Transverse colon (tissue), 4 donors: ENCODE data around the gene SPOCK3. TPM values are rescaled to one million over a fixed set of nuclear protein-coding genes. Genes with fewer than 3 reads are reported as not detected.

ENCODE experiments used
- DNase-seq: peaks from one replicate; pipeline ENCODE4 v3.0.0-alpha.2; 2019
- H3K27ac ChIP-seq, 4 donors: fragments of 200-600 bp; sonication (generic); 2 replicates each; pipeline ENCODE4 v1.5.1; 2016 to 2018; ENCODE audit warnings: inconsistent platforms in 4 of 4
- H3K27me3 ChIP-seq: fragments of 200-600 bp; sonication (generic); 2 replicates; pipeline ENCODE4 v1.5.1; 2017; ENCODE audit warnings: inconsistent platforms
- H3K36me3 ChIP-seq, 4 donors: fragments of 200-600 bp; sonication (generic); 2 replicates each; pipeline ENCODE4 v1.5.1; 2017 to 2019; ENCODE audit warnings: inconsistent platforms in 4 of 4
- H3K4me1 ChIP-seq, 4 donors: fragments of 200-600 bp; sonication (generic); 2 replicates each; pipeline ENCODE4 v1.5.1; 2017 to 2020; ENCODE audit warnings: inconsistent platforms in 4 of 4
- H3K4me3 ChIP-seq, 4 donors: fragments of 200-600 bp; sonication (generic); 1 replicate in 1 of 4; 2 replicates in 3 of 4; pipeline versions ENCODE4 v1.5.1 to v1.6.1; 2017 to 2019; ENCODE audit warnings: inconsistent platforms in 4 of 4
- H3K9me3 ChIP-seq, 2 donors: fragments of 200-600 bp; sonication (generic); 2 replicates each; pipeline ENCODE4 v1.5.1; 2017 to 2019; ENCODE audit warnings: inconsistent platforms in 2 of 2
- CTCF ChIP-seq, 5 experiments: fragments of 200-600 bp in 3 of 5; fragments of 450-650 bp in 2 of 5; sonication (generic) in 3 of 5; IDR thresholded peaks; 1 replicate in 2 of 5; 2 replicates in 3 of 5; pipeline ENCODE4 v1.5.1; 2016 to 2017; ENCODE audit warnings: antibody characterized with exemption in 5 of 5, inconsistent platforms in 3 of 5, mild to moderate bottlenecking in 2 of 5, moderate library complexity in 1 of 5
- EP300 ChIP-seq: sonication (generic); formaldehyde crosslinking; IDR thresholded peaks from one replicate; pipeline ENCODE4 v1.6.1; 2017; ENCODE audit warnings: antibody characterized with exemption, low read depth
- POLR2A ChIP-seq: fragments of 450-650 bp; IDR thresholded peaks from one replicate; pipeline ENCODE4 v1.6.1; 2016; ENCODE audit warnings: antibody characterized with exemption, mild to moderate bottlenecking, moderate library complexity
- POLR2AphosphoS5 ChIP-seq, 3 donors: sonication (generic); formaldehyde crosslinking; IDR thresholded peaks; one replicate each; pipeline ENCODE4 v1.6.1; 2016; ENCODE audit warnings: antibody characterized with exemption in 3 of 3
- WGBS, 2 donors: methylation state at CpG; one replicate each; pipeline ENCODE4 v1.1.5; 2018; ENCODE audit warnings: low coverage in 1 of 2; 5-methylcytosine and 5-hydroxymethylcytosine counted together
- in situ Hi-C, 4 donors: fragments of 200-750 bp; cut with MboI; loops; one replicate each; pipeline versions ENCODE4 v1.15.0 to v1.15.1; 2017; ENCODE audit warnings: low sequenced_read_pairs in 3 of 4, low pct_ligation_motif_present in 1 of 4, low pct_unique_long_range_greater_than_20kb in 1 of 4
- intact Hi-C: fragments of 100-400 bp; cut with DNase I; formaldehyde crosslinking; loops from one replicate; pipeline ENCODE4 v1.15.1; 2023; ENCODE audit warnings: low total_unique reads
- total RNA-seq, 4 donors: library from RNA; depleted of rRNA; stranded (reverse); fragments of >200 nt; gene quantifications; one replicate each; pipeline ENCODE4 v1.1.0, GENCODE V29; 2016

The SPOCK3 gene
- total RNA-seq, 4 donors from 2014 or later: 0.27 to 0.64 TPM; not detected in 2

GRCh38 chr4:167218022-167218608 is 16.2 kb downstream of the SPOCK3 start:
- WGBS, 2 donors: 29 to 49% methylated on average over 2 to 3 of the region's 3 CpGs
- TF ChIP-seq EP300: no peak
- TF ChIP-seq CTCF (IDR thresholded peaks at IDR 0.05): no peak
- TF ChIP-seq POLR2A: no peak
- no peak for TF ChIP-seq POLR2AphosphoS5 (IDR thresholded peaks at IDR 0.05)
- intact Hi-C loops (no loop called here), in situ Hi-C loops (no loop called here)
- H3K9me3 ChIP-seq: no peaks in the 10 kb centered on the region
- H3K4me3 ChIP-seq: no peak overlapping the region
- no peaks in the 10 kb centered on the region for H3K27me3 ChIP-seq
- no peaks in the 10 kb centered on the region for H3K36me3 ChIP-seq
- H3K27ac ChIP-seq: no peak overlapping the region
- DNase-seq: no peak
- H3K4me1 ChIP-seq: no peaks in the 10 kb centered on the region

- Histone ChIP-seq H3K36me3 (no peaks in the 10 kb centered on the region), H3K27ac (no peak overlapping the region), H3K4me1 (no peaks in the 10 kb centered on the region), H3K9me3 (no peaks in the 10 kb centered on the region), H3K4me3 (no peak overlapping the region), H3K27me3 (no peaks in the 10 kb centered on the region)
- TF ChIP-seq EP300 (no peak), POLR2A (no peak), POLR2AphosphoS5 (IDR thresholded peaks at IDR 0.05) (no peak), CTCF (IDR thresholded peaks at IDR 0.05) (no peak)
- 74 to 83% methylated on average over 2 of the region's 2 CpGs for WGBS, 2 donors
- in situ Hi-C loops (no loop called here), intact Hi-C loops (no loop called here)
- DNase-seq: no peak
Observed at GRCh38 chr4:167216783-167217182, 17.5 kb downstream of the SPOCK3 start.

DNA sequence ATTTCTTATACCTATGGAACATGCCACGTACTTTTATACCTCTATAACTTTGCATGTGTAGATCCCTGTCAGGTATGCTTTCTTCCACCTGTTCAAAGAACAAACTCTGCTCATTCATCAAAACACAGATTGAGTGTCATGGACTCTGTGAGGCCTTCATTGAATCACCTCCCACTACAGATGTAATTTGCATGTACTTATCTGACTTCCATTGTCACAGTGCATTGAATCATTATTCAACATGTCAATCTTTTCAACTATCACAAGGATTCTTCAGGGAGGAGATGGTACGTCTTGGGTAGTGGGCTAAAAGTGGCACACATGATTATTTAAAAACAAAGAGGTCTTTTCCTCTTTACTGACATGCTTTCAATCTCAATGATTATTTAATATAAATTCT is 24.1 kb downstream of the SPOCK3 start:
- Histone ChIP-seq H3K4me3 (no peak overlapping the region), H3K9me3 (no peaks in the 10 kb centered on the region), H3K36me3 (no peaks in the 10 kb centered on the region), H3K4me1 (no peaks in the 10 kb centered on the region), H3K27me3 (no peaks in the 10 kb centered on the region), H3K27ac (no peak overlapping the region)
- WGBS, 2 donors: 58 to 73% methylated on average over 2 of the region's 2 CpGs
- intact Hi-C loops (no loop called here), in situ Hi-C loops (no loop called here)
- no peak for TF ChIP-seq POLR2AphosphoS5 (IDR thresholded peaks at IDR 0.05)
- no peak for TF ChIP-seq EP300
- no peak for TF ChIP-seq CTCF (IDR thresholded peaks at IDR 0.05)
- no peak for TF ChIP-seq POLR2A
- no peak for DNase-seq

DNA sequence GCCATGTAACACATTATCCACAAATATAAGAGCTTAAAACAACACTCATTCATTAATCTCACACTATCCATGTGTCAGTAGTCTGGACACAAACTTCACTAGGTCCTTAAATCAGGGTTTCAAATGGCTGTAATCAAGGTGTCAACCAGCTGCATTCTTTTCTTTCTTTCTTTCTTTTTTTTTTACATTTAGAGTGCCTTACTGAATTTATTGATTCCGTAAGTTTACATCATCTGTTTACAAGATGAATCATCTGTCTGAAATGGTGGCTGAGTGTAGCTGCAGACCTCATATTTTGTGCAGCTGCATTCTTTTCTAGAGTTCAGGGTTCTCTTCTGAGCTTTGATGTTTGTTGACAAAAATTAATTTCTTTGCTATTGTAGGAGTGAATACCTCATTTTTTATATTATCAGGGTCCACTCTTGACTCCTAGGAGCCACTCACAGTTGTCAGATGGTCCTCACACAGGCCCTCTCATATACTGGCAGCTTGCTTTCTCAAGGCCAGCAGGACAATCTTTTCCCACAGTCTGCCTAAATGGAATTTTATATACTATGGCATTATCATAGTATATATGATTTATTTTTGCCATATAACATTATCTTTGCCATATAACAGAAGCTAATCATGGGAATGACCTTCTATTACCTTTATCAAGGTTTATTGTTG is 37.8 kb downstream of the SPOCK3 start:
- Histone ChIP-seq H3K4me3 (no peak overlapping the region), H3K4me1 (no peaks in the 10 kb centered on the region), H3K27ac (no peak overlapping the region), H3K9me3 (no peaks in the 10 kb centered on the region), H3K36me3 (no peaks in the 10 kb centered on the region), H3K27me3 (no peaks in the 10 kb centered on the region)
- TF ChIP-seq EP300: no peak
- TF ChIP-seq POLR2AphosphoS5 (IDR thresholded peaks at IDR 0.05): no peak
- no peak for TF ChIP-seq POLR2A
- no peak for TF ChIP-seq CTCF (IDR thresholded peaks at IDR 0.05)
- 54 to 63% methylated on average over 1 of the region's 1 CpG for WGBS, 2 donors
- intact Hi-C loops: no loop called here
- DNase-seq: no peak
- in situ Hi-C loops: no loop called here
